H1 (cell line): ENCODE data around the gene SYTL5. TPM values are rescaled to one million over a fixed set of nuclear protein-coding genes. Genes with fewer than 3 reads are reported as not detected.

Experiments
- CTCF ChIA-PET: fragments of 300-600 bp; sonication (Branson Sonifier 250); formaldehyde crosslinking; loops from one replicate; lab custom pipeline; 2021; ENCODE audit not compliant: partially characterized antibody; lab: Charles Lee
- POLR2A ChIA-PET: fragments of 300-600 bp; sonication (Branson Sonifier 250); formaldehyde crosslinking; loops from one replicate; lab custom pipeline; 2021; ENCODE audit warnings: inconsistent platforms; ENCODE audit not compliant: partially characterized antibody; lab: Charles Lee
- DNase-seq, 2 experiments: peaks; one replicate each; pipeline versions ENCODE4 v3.0.0 to v3.0.0-alpha.2; 2010 to 2022; ENCODE audit warnings: low spot score in 2 of 2, low read depth in 1 of 2, mixed read lengths in 1 of 2
- FAIRE-seq: peaks from 2 replicates; lab custom pipeline; 2011; peaks lifted over from hg19 to GRCh38; lab: Jason Lieb, UNC
- H2AFZ ChIP-seq: 2 replicates; pipeline ENCODE4 v1.8.1; 2012; ENCODE audit warnings: low read length, inconsistent platforms
- H2AK5ac ChIP-seq: 2 replicates; pipeline ENCODE4 v1.6.1; 2013; ENCODE audit warnings: low read depth, low read length
- H2BK120ac ChIP-seq: replicated peaks from 2 replicates; pipeline ENCODE3; 2013; ENCODE audit warnings: low read depth, low read length, inconsistent platforms
- H2BK12ac ChIP-seq: 2 replicates; pipeline ENCODE4 v1.6.1; 2013; ENCODE audit warnings: low read depth, low read length
- H2BK15ac ChIP-seq: 2 replicates; pipeline ENCODE4 v1.6.1; 2013; ENCODE audit warnings: low read length
- H2BK20ac ChIP-seq: 2 replicates; pipeline ENCODE4 v1.6.1; 2013; ENCODE audit warnings: low read length
- H2BK5ac ChIP-seq: 2 replicates; pipeline ENCODE4 v1.6.1; 2013; ENCODE audit warnings: low read depth, low read length
- H3K14ac ChIP-seq: 2 replicates; pipeline ENCODE4 v1.6.1; 2013; ENCODE audit warnings: inconsistent platforms; ENCODE audit not compliant: insufficient read length
- H3K18ac ChIP-seq: 2 replicates; pipeline ENCODE4 v1.6.1; 2013; ENCODE audit warnings: low read length; ENCODE audit errors: extremely low read depth
- H3K23ac ChIP-seq: 2 replicates; pipeline ENCODE4 v1.6.1; 2013; ENCODE audit warnings: inconsistent platforms; ENCODE audit not compliant: insufficient read length
- H3K23me2 ChIP-seq: 2 replicates; pipeline ENCODE4 v1.6.1; 2013; ENCODE audit warnings: low read depth, low read length
- H3K27ac ChIP-seq: 2 replicates; pipeline ENCODE4 v1.6.1; 2011; ENCODE audit warnings: low read depth, low read length, inconsistent platforms
- H3K27me3 ChIP-seq, 4 experiments: replicated peaks in 1 of 4; 1 replicate in 1 of 4; 2 replicates in 3 of 4; pipeline versions ENCODE4 v1.6.1 to v1.8.1; 2011 to 2013; ENCODE audit warnings: low read length in 3 of 4, mild to moderate bottlenecking in 3 of 4, inconsistent platforms in 2 of 4, mixed read lengths in 2 of 4, moderate library complexity in 1 of 4; ENCODE audit not compliant: control insufficient read depth in 3 of 4, insufficient read depth in 3 of 4; ENCODE audit errors: extremely low read depth in 1 of 4
- H3K36me3 ChIP-seq, 4 experiments: 2 replicates each; pipeline versions ENCODE4 v1.6.1 to v1.8.1; 2011 to 2013; ENCODE audit warnings: mild to moderate bottlenecking in 4 of 4, low read length in 3 of 4, moderate library complexity in 2 of 4, control low read depth in 1 of 4, inconsistent platforms in 1 of 4; ENCODE audit not compliant: insufficient read depth in 4 of 4, control insufficient read depth in 2 of 4
- H3K4ac ChIP-seq: replicated peaks from 2 replicates; pipeline ENCODE3; 2013; ENCODE audit warnings: low read length, low read depth, mixed read lengths, inconsistent platforms; ENCODE audit not compliant: insufficient read length
- H3K4me1 ChIP-seq, 4 experiments: replicated peaks in 1 of 4; 1 replicate in 1 of 4; 2 replicates in 3 of 4; pipeline versions ENCODE4 v1.6.1 to v1.8.1; 2011 to 2013; ENCODE audit warnings: low read length in 3 of 4, inconsistent platforms in 2 of 4, mixed read lengths in 1 of 4; ENCODE audit not compliant: insufficient read depth in 4 of 4, control insufficient read depth in 3 of 4
- H3K4me2 ChIP-seq, 2 experiments: 2 replicates each; pipeline versions ENCODE4 v1.6.1 to v1.8.1; 2011 to 2013; ENCODE audit warnings: low read depth in 2 of 2, low read length in 2 of 2, control low read depth in 1 of 2, inconsistent platforms in 1 of 2, mild to moderate bottlenecking in 1 of 2; ENCODE audit not compliant: insufficient read depth in 1 of 2
- H3K4me3 ChIP-seq, 4 experiments: fragments of 200-600, 300-600 bp in 1 of 4; sonication (generic), shearing (Covaris generic), sonication (Bioruptor Twin) in 1 of 4; 2 replicates each; pipeline versions ENCODE4 v1.5.1 to v1.8.1; 2011 to 2016; ENCODE audit warnings: low read length in 4 of 4, low read depth in 3 of 4, control low read depth in 2 of 4, inconsistent platforms in 2 of 4, mild to moderate bottlenecking in 2 of 4, mixed read lengths in 1 of 4, moderate library complexity in 1 of 4; ENCODE audit not compliant: insufficient read depth in 2 of 4; ENCODE audit errors: extremely low read depth in 1 of 4
- H3K56ac ChIP-seq: replicated peaks from 2 replicates; pipeline ENCODE3; 2013; ENCODE audit warnings: low read depth, mild to moderate bottlenecking, mixed read lengths, low read length, inconsistent platforms; ENCODE audit not compliant: insufficient read length
- H3K79me1 ChIP-seq: 2 replicates; pipeline ENCODE4 v1.6.1; 2013; ENCODE audit warnings: low read depth, low read length, control low read depth
- H3K79me2 ChIP-seq, 2 experiments: 2 replicates each; pipeline versions ENCODE4 v1.6.1 to v1.8.1; 2012 to 2013; ENCODE audit warnings: low read length in 2 of 2, mild to moderate bottlenecking in 2 of 2, inconsistent platforms in 1 of 2; ENCODE audit not compliant: insufficient read depth in 2 of 2, control insufficient read depth in 1 of 2
- H3K9ac ChIP-seq, 4 experiments: replicated peaks in 1 of 4; 1 replicate in 1 of 4; 2 replicates in 3 of 4; pipeline versions ENCODE4 v1.6.1 to v1.8.1; 2011 to 2013; ENCODE audit warnings: low read depth in 3 of 4, low read length in 3 of 4, control low read depth in 2 of 4, mild to moderate bottlenecking in 2 of 4, moderate library complexity in 2 of 4, inconsistent platforms in 1 of 4; ENCODE audit errors: extremely low read depth in 1 of 4
- H3K9me3 ChIP-seq, 2 experiments: 2 replicates each; pipeline versions ENCODE4 v1.6.1 to v1.8.1; 2012 to 2013; ENCODE audit warnings: mild to moderate bottlenecking in 2 of 2, moderate library complexity in 2 of 2, control low read depth in 1 of 2, inconsistent platforms in 1 of 2, low read depth in 1 of 2, low read length in 1 of 2, mixed read lengths in 1 of 2; ENCODE audit not compliant: insufficient read depth in 2 of 2
- H4K20me1 ChIP-seq, 2 experiments: replicated peaks in 1 of 2; 2 replicates each; pipeline versions ENCODE3 to v1.8.1; 2011 to 2013; ENCODE audit warnings: inconsistent platforms in 2 of 2, low read length in 2 of 2, mild to moderate bottlenecking in 1 of 2; ENCODE audit not compliant: insufficient read depth in 2 of 2, control insufficient read depth in 1 of 2
- H4K5ac ChIP-seq: 2 replicates; pipeline ENCODE4 v1.6.1; 2013; ENCODE audit warnings: low read length, low read depth, mixed read lengths, inconsistent platforms; ENCODE audit not compliant: insufficient read length
- H4K8ac ChIP-seq: 2 replicates; pipeline ENCODE4 v1.8.0; 2013; ENCODE audit warnings: mild to moderate bottlenecking, moderate library complexity, low read length, inconsistent platforms; ENCODE audit not compliant: insufficient read depth; ENCODE audit errors: extremely low read depth
- H4K91ac ChIP-seq: replicated peaks from 2 replicates; pipeline ENCODE3; 2013; ENCODE audit warnings: low read length, mixed read lengths, inconsistent platforms; ENCODE audit not compliant: insufficient read length
- ATF3 ChIP-seq: IDR thresholded peaks from 2 replicates; pipeline ENCODE4 v1.6.1; 2011; ENCODE audit warnings: low read depth, mild to moderate bottlenecking, low read length; ENCODE audit not compliant: insufficient read depth
- BACH1 ChIP-seq: IDR thresholded peaks from 2 replicates; pipeline ENCODE4 v1.6.1; 2012; ENCODE audit warnings: low read length, improper control_type of control experiment
- CBX5 ChIP-seq: fragments of 300-800, 300-1000 bp; sonication (generic); IDR thresholded peaks from 2 replicates; pipeline ENCODE4 v1.7.1; 2016; ENCODE audit warnings: antibody characterized with exemption, low read length, low read depth
- E2F6 ChIP-seq: IDR thresholded peaks from 2 replicates; pipeline ENCODE4 v1.6.1; 2012; ENCODE audit warnings: inconsistent platforms
- EGR1 ChIP-seq: IDR thresholded peaks from 2 replicates; pipeline ENCODE4 v1.6.1; 2011; ENCODE audit warnings: low read depth, low read length, borderline replicate concordance
- HDAC2 ChIP-seq, 2 experiments: fragments of 300-600 bp in 1 of 2; sonication (generic) in 1 of 2; IDR thresholded peaks; 2 replicates each; pipeline ENCODE4 v1.6.1; 2011 to 2012; ENCODE audit warnings: low read depth in 2 of 2, low read length in 2 of 2, mild to moderate bottlenecking in 2 of 2, moderate library complexity in 2 of 2, borderline replicate concordance in 1 of 2, inconsistent platforms in 1 of 2
- POU5F1 ChIP-seq: IDR thresholded peaks from 2 replicates; pipeline ENCODE4 v1.6.1; 2011; ENCODE audit warnings: low read depth, mild to moderate bottlenecking, low read length, moderate library complexity
- RAD21 ChIP-seq, 2 experiments: IDR thresholded peaks in 1 of 2; conservative IDR thresholded peaks in 1 of 2; 2 replicates each; pipeline ENCODE4 v1.6.1; 2011; ENCODE audit warnings: low read depth in 2 of 2, low read length in 2 of 2, improper control_type of control experiment in 1 of 2, inconsistent platforms in 1 of 2, mild to moderate bottlenecking in 1 of 2, moderate library complexity in 1 of 2
- RNF2 ChIP-seq: fragments of 200-900, 300-1000 bp; sonication (generic); IDR thresholded peaks from 2 replicates; pipeline ENCODE4 v1.7.1; 2016; ENCODE audit warnings: borderline replicate concordance, low read depth, mild to moderate bottlenecking, antibody characterized with exemption, low read length; ENCODE audit not compliant: poor library complexity, severe bottlenecking; ENCODE audit errors: missing control alignments
- SIX5 ChIP-seq: IDR thresholded peaks from 2 replicates; pipeline ENCODE4 v1.6.1; 2011; ENCODE audit warnings: mild to moderate bottlenecking, low read depth, low read length
- SP2 ChIP-seq: IDR thresholded peaks from 2 replicates; pipeline ENCODE4 v1.6.1; 2012; ENCODE audit warnings: mild to moderate bottlenecking, low read length, inconsistent platforms
- ZNF274 ChIP-seq: IDR thresholded peaks from 2 replicates; pipeline ENCODE4 v1.7.0; 2012; ENCODE audit warnings: low read length, borderline replicate concordance; ENCODE audit errors: extremely low read depth
- WGBS, 2 experiments: shearing (Covaris generic) in 1 of 2; methylation state at CpG; one replicate each; pipeline versions ENCODE4 v1.1.6 to v1.1.7; 2013 to 2015; ENCODE audit warnings: low lambda C conversion rate in 2 of 2, mixed read lengths in 2 of 2, inconsistent platforms in 1 of 2, low coverage in 1 of 2, missing lambda C conversion rate in 1 of 2; ENCODE audit not compliant: insufficient replicate concordance in 2 of 2, insufficient coverage in 1 of 2, insufficient read length in 1 of 2; ENCODE audit errors: extremely low coverage in 1 of 2, missing lambda C conversion rate in 1 of 2; 5-methylcytosine and 5-hydroxymethylcytosine counted together
- polyA plus RNA-seq, 7 experiments: library from polyadenylated mRNA; depleted of rRNA in 3 of 7; stranded (reverse) in 5 of 7; unstranded in 2 of 7; fragments of >200 nt in 5 of 7; fragments of 200-250 nt in 2 of 7; gene quantifications; 1 replicate in 5 of 7; 2 replicates in 1 of 7; 4 replicates in 1 of 7; pipeline versions ENCODE4 v1.2.1 to v1.2.3, GENCODE V29; 2011 to 2013; ENCODE audit warnings: missing spikeins in 2 of 7, mixed read lengths in 2 of 7
- total RNA-seq: library from RNA; stranded (reverse); fragmentation: NEBNext Ultra II Directional; extraction: Animal tissue kit (Norgen Biotek cat#: 25700); gene quantifications from 2 replicates; pipeline ENCODE4 v1.2.1, GENCODE V29; 2021

Gene SYTL5
- total and polyA plus RNA-seq, 2 of the 8 experiments (the other 6 are each of a cell fraction or from before 2014, with no cell fraction given): 0.15 to 0.52 TPM

- TF ChIP-seq RAD21 (IDR thresholded peaks at IDR 0.05 in 1 of 2, conservative IDR thresholded peaks at IDR 0.05 in 1 of 2; ENCODE audit: low read depth in 2 of 2, low read length in 2 of 2) (no peak), CBX5 (no peak), SP2 (no peak), HDAC2 (IDR thresholded peaks at IDR 0.05; ENCODE audit: borderline replicate concordance in 1 of 2, low read depth in 2 of 2, low read length in 2 of 2) (no peak), POU5F1 (no peak), SIX5 (no peak), EGR1 (no peak), RNF2 (no peak), ATF3 (no peak), ZNF274 (no peak), E2F6 (no peak), BACH1 (no peak)
- TF ChIP-seq, all 59 proteins: peak for 0
- no peak overlapping the region for H2AK5ac ChIP-seq
- no peaks in the 10 kb centered on the region for H3K79me1 ChIP-seq
- H3K9ac ChIP-seq: no peak overlapping the region
- H3K36me3 ChIP-seq: no peaks in the 10 kb centered on the region
- no peak overlapping the region for H3K14ac ChIP-seq
- no peaks in the 10 kb centered on the region for H3K27me3 ChIP-seq
- H3K79me2 ChIP-seq: no peaks in the 10 kb centered on the region
- H2BK120ac ChIP-seq: no peak overlapping the region
- H2BK12ac ChIP-seq: no peak overlapping the region
- no peak overlapping the region for H3K4ac ChIP-seq
- no peaks in the 10 kb centered on the region for H3K9me3 ChIP-seq
- H4K8ac ChIP-seq: no peak overlapping the region
- H3K4me2 ChIP-seq: no peak overlapping the region
- no peak overlapping the region for H3K4me3 ChIP-seq
- no peak overlapping the region for H2BK15ac ChIP-seq
- no peak overlapping the region for H4K91ac ChIP-seq
- H3K56ac ChIP-seq: no peak overlapping the region
- no peak overlapping the region for H3K18ac ChIP-seq
- no peak overlapping the region for H3K27ac ChIP-seq
- no peaks in the 10 kb centered on the region for H4K20me1 ChIP-seq
- POLR2A ChIA-PET: no interaction called here
- no peak for FAIRE-seq
- CTCF ChIA-PET: interaction anchor here (0.9 to 1.7 kb wide), 2 partner anchors 9 to 87 kb away, joined by 3 read pairs; no protein-coding TSS in a partner anchor
- no peak overlapping the region for H2BK20ac ChIP-seq
- H3K23ac ChIP-seq: no peak overlapping the region
- no peak overlapping the region for H2BK5ac ChIP-seq
- H3K23me2 ChIP-seq: no peaks in the 10 kb centered on the region
- H2AFZ ChIP-seq: no peak overlapping the region; the same call in 1 of the 2 replicates
- 79% methylated on average over 3 of the region's 3 CpGs; no CpG with 5 or more reads in 1 of the 2 experiments for WGBS, 2 experiments
- peaks cover 0 to 3% (median 0%) of the 10 kb centered on the region in 4 experiments; a peak in 1 of 7 replicates for H3K4me1 ChIP-seq
- DNase-seq: no peak
- H4K5ac ChIP-seq: no peak overlapping the region
These were observed 13.2 kb upstream of the SYTL5 start for GRCh38 chrX:37993176-37993575.
